Suprapubic skin (tissue), 4 donors: ENCODE results near the gene NHEJ1. TPM values are rescaled to one million over a fixed set of nuclear protein-coding genes. Genes with fewer than 3 reads are reported as not detected.
A peak's percentile ranks its signal among the peaks of the same experiment; 100 is the strongest.
"Not testable (repeated sequence)": the region's sequence is repeated elsewhere in the genome, so short reads cannot be mapped to it uniquely, and the experiment has no call there.

Source experiments
- DNase-seq, 2 donors: peaks; one replicate each; pipeline ENCODE4 v3.0.0-alpha.2; 2019; ENCODE audit warnings: low spot score in 2 of 2
- H3K27ac ChIP-seq: fragments of 200-600 bp; sonication (generic); one replicate; pipeline ENCODE4 v1.5.1; 2019
- H3K27me3 ChIP-seq: fragments of 200-600 bp; sonication (generic); one replicate; pipeline ENCODE4 v1.5.1; 2019
- H3K36me3 ChIP-seq: fragments of 200-600 bp; sonication (generic); one replicate; pipeline ENCODE4 v1.5.1; 2019
- H3K4me1 ChIP-seq: fragments of 200-600 bp; sonication (generic); one replicate; pipeline ENCODE4 v1.5.1; 2019
- H3K4me3 ChIP-seq: fragments of 200-600 bp; sonication (generic); one replicate; pipeline ENCODE4 v1.5.1; 2019; ENCODE audit warnings: mild to moderate bottlenecking
- H3K9me3 ChIP-seq: fragments of 200-600 bp; sonication (generic); one replicate; pipeline ENCODE4 v1.5.1; 2019
- CTCF ChIP-seq, 2 donors: fragments of 200-600 bp in 1 of 2; fragments of 450-650 bp in 1 of 2; sonication (generic) in 1 of 2; IDR thresholded peaks; one replicate each; pipeline ENCODE4 v1.5.1; 2016 to 2019; ENCODE audit warnings: antibody characterized with exemption in 2 of 2, mild to moderate bottlenecking in 1 of 2, moderate library complexity in 1 of 2
- EP300 ChIP-seq: sonication (generic); formaldehyde crosslinking; IDR thresholded peaks from one replicate; pipeline ENCODE4 v1.6.1; 2017; ENCODE audit warnings: antibody characterized with exemption
- POLR2A ChIP-seq, 2 donors: fragments of 450-650 bp; IDR thresholded peaks; one replicate each; pipeline ENCODE4 v1.6.1; 2017; ENCODE audit warnings: antibody characterized with exemption in 2 of 2, mild to moderate bottlenecking in 2 of 2, moderate library complexity in 2 of 2
- POLR2AphosphoS5 ChIP-seq, 3 donors: sonication (generic); formaldehyde crosslinking; IDR thresholded peaks; one replicate each; pipeline ENCODE4 v1.6.1; 2017; ENCODE audit warnings: antibody characterized with exemption in 3 of 3
- WGBS: methylation state at CpG from one replicate; pipeline ENCODE4 v1.1.5; 2018; 5-methylcytosine and 5-hydroxymethylcytosine counted together
- total RNA-seq, 4 donors: library from RNA; depleted of rRNA; stranded (reverse); fragments of >200 nt; gene quantifications; one replicate each; pipeline ENCODE4 v1.1.0, GENCODE V29; 2016

NHEJ1 gene
- total RNA-seq, 4 donors from 2014 or later: 15.7 to 19.2 (median 18.3) TPM

GRCh38 chr2:219206328-219207133 lies 45.9 kb upstream of the NHEJ1 start, which contains the start of gene ZFAND2B:
Gene ZFAND2B (plus strand): TSS chr2:219206782. CDS start chr2:219206988, 206 bp downstream.
- Histone ChIP-seq H3K4me1 (peaks cover 26% of the 10 kb centered on the region), H3K27ac (peak within 1 kb of the TSS; percentile 94), H3K9me3 (no peaks in the 10 kb centered on the region), H3K27me3 (no peaks in the 10 kb centered on the region), H3K36me3 (peaks cover 32% of the 10 kb centered on the region), H3K4me3 (peak within 1 kb of the TSS; percentile 88)
- peak; percentile 96 to 97 for DNase-seq
- 0% methylated on average over 17 of the region's 76 CpGs for WGBS
- TF ChIP-seq EP300 (no peak), POLR2AphosphoS5 (IDR thresholded peaks at IDR 0.05) (peak in 2 of 3 donors; percentile 78 to 84), CTCF (IDR thresholded peaks at IDR 0.05) (no peak), POLR2A (IDR thresholded peaks at IDR 0.05) (peak in 1 of 2 donors; percentile 65)

- H3K27ac ChIP-seq: peak overlapping the region; percentile 94
- H3K4me3 ChIP-seq: peak overlapping the region; percentile 88
- DNase-seq: peak in 1 of 2 donors; percentile 46
- 15% methylated on average over 7 of the region's 7 CpGs for WGBS
- peaks cover 29% of the 10 kb centered on the region for H3K36me3 ChIP-seq
- H3K4me1 ChIP-seq: peaks cover 26% of the 10 kb centered on the region
- no peaks in the 10 kb centered on the region for H3K27me3 ChIP-seq
- no peak for TF ChIP-seq EP300
- no peak for TF ChIP-seq POLR2A (IDR thresholded peaks at IDR 0.05)
- H3K9me3 ChIP-seq: no peaks in the 10 kb centered on the region
These were observed 45.3 kb upstream of the NHEJ1 start for GRCh38 chr2:219205981-219206327.

- no peak for TF ChIP-seq EP300
- no peak for TF ChIP-seq CTCF (IDR thresholded peaks at IDR 0.05)
- no peak for TF ChIP-seq POLR2AphosphoS5 (IDR thresholded peaks at IDR 0.05)
- TF ChIP-seq POLR2A (IDR thresholded peaks at IDR 0.05): no peak
- peak in 1 of 2 donors; percentile 17 for DNase-seq
- WGBS: 80% methylated on average over 5 of the region's 5 CpGs
These were observed 44.5 kb upstream of the NHEJ1 start for GRCh38 chr2:219205165-219205538.

GRCh38 chr2:219204425-219205164 lies 44.0 kb upstream of the NHEJ1 start:
- WGBS: 85% methylated on average over 7 of the region's 7 CpGs
- no peak for TF ChIP-seq POLR2A (IDR thresholded peaks at IDR 0.05)
- TF ChIP-seq POLR2AphosphoS5 (IDR thresholded peaks at IDR 0.05): no peak
- TF ChIP-seq EP300: no peak
- no peak for TF ChIP-seq CTCF (IDR thresholded peaks at IDR 0.05)
- Histone ChIP-seq H3K27me3 (no peaks in the 10 kb centered on the region), H3K36me3 (peaks cover 15% of the 10 kb centered on the region), H3K4me3 (no peak overlapping the region), H3K27ac (no peak overlapping the region), H3K9me3 (no peaks in the 10 kb centered on the region), H3K4me1 (peaks cover 26% of the 10 kb centered on the region)
- peak in 1 of 2 donors; percentile 22 for DNase-seq

More at GRCh38 chr2:219205165-219205538, 44.5 kb upstream of the NHEJ1 start:
- H3K4me1 ChIP-seq: peaks cover 26% of the 10 kb centered on the region
- H3K36me3 ChIP-seq: peaks cover 21% of the 10 kb centered on the region
- no peaks in the 10 kb centered on the region for H3K27me3 ChIP-seq
- no peak overlapping the region for H3K4me3 ChIP-seq
- no peaks in the 10 kb centered on the region for H3K9me3 ChIP-seq
- H3K27ac ChIP-seq: no peak overlapping the region

GRCh38 chr2:219201331-219201730 lies 40.7 kb upstream of the NHEJ1 start:
- not testable (repeated sequence) for H3K27me3 ChIP-seq, H3K4me1 ChIP-seq, H3K9me3 ChIP-seq, H3K27ac ChIP-seq, H3K4me3 ChIP-seq, H3K36me3 ChIP-seq
- WGBS: 89% methylated on average over 6 of the region's 21 CpGs
- DNase-seq: peak in 1 of 2 donors; percentile 24

- DNase-seq: peak in 1 of 2 donors; percentile 30
- not testable (repeated sequence) for H3K9me3 ChIP-seq, H3K27me3 ChIP-seq, H3K4me3 ChIP-seq, H3K4me1 ChIP-seq, H3K36me3 ChIP-seq, H3K27ac ChIP-seq
- WGBS: 79% methylated on average over 25 of the region's 26 CpGs
These were observed 40.1 kb upstream of the NHEJ1 start for GRCh38 chr2:219200502-219201326.
